ENCODE measurements around the gene SLC16A10.

GRCh38 chr6:111276736-111277135, 189.4 kb downstream of the SLC16A10 start:
- no peak for TF ChIP-seq CTCF (IDR thresholded peaks at IDR 0.05)
- TF ChIP-seq POLR2A (IDR thresholded peaks at IDR 0.05): no peak
